ENCODE measurements around the gene ALG12.

Gene ALG12

DNA sequence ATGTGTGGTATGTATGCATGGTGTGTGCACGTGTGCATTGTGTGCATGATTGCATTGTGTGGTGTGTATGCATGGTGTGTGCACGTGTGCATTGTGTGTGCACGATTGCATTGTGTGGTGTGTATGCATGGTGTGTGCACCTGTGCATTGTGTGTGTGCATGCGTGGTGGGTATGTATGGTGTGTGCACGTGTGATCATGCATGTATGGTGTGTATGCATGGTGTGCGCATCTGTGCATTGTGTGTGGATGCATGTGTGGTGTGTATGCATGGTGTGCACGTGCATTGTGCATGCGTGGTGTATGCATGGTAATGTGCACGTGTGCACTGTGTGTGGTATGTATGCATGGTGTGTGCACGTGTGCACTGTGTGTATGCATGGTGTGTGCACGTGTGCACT, 16.8 kb downstream of the ALG12 start:
- H3K79me2 ChIP-seq (ENCODE audit: low read length), result no peaks in the 10 kb centered on the region
- no peaks in the 10 kb centered on the region for H4K20me1 ChIP-seq (ENCODE audit: insufficient read depth, low read length)
- H3K27me3 ChIP-seq (replicated peaks; ENCODE audit: insufficient read depth, low read length), result no peaks in the 10 kb centered on the region
- TF ChIP-seq EZH2phosphoT487 (IDR thresholded peaks at IDR 0.05; ENCODE audit: low read length) (no peak), EZH2 (optimal IDR thresholded peaks at IDR 0.05; ENCODE audit: low read depth, low read length) (no peak)
- TF ChIP-seq, protein P1, sequence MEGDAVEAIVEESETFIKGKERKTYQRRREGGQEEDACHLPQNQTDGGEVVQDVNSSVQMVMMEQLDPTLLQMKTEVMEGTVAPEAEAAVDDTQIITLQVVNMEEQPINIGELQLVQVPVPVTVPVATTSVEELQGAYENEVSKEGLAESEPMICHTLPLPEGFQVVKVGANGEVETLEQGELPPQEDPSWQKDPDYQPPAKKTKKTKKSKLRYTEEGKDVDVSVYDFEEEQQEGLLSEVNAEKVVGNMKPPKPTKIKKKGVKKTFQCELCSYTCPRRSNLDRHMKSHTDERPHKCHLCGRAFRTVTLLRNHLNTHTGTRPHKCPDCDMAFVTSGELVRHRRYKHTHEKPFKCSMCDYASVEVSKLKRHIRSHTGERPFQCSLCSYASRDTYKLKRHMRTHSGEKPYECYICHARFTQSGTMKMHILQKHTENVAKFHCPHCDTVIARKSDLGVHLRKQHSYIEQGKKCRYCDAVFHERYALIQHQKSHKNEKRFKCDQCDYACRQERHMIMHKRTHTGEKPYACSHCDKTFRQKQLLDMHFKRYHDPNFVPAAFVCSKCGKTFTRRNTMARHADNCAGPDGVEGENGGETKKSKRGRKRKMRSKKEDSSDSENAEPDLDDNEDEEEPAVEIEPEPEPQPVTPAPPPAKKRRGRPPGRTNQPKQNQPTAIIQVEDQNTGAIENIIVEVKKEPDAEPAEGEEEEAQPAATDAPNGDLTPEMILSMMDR (IDR thresholded peaks at IDR 0.05; ENCODE audit: low read length), result no peak
- H3K4me1 ChIP-seq (ENCODE audit: low read length), result no peaks in the 10 kb centered on the region
- H3K27ac ChIP-seq (ENCODE audit: low read length), result no peak overlapping the region
- no peaks in the 10 kb centered on the region for H3K9me3 ChIP-seq (replicated peaks; ENCODE audit: insufficient read depth, low read length)
- DNase-seq, result no peak
- no peak overlapping the region for H3K4me3 ChIP-seq (ENCODE audit: low read length)
- H3K36me3 ChIP-seq (replicated peaks; ENCODE audit: insufficient read depth, low read length), result no peaks in the 10 kb centered on the region
- no peak overlapping the region for H3K4me2 ChIP-seq (ENCODE audit: low read depth, low read length)
- H3K9me2 ChIP-seq (replicated peaks; ENCODE audit: insufficient read depth, low read length), result no peaks in the 10 kb centered on the region
- H3K9ac ChIP-seq (ENCODE audit: low read length), result no peak overlapping the region
- H2AFZ ChIP-seq (ENCODE audit: low read length), result no peak overlapping the region
- no peaks in the 10 kb centered on the region for H3F3A ChIP-seq (ENCODE audit: insufficient read depth, low read length)

DNA sequence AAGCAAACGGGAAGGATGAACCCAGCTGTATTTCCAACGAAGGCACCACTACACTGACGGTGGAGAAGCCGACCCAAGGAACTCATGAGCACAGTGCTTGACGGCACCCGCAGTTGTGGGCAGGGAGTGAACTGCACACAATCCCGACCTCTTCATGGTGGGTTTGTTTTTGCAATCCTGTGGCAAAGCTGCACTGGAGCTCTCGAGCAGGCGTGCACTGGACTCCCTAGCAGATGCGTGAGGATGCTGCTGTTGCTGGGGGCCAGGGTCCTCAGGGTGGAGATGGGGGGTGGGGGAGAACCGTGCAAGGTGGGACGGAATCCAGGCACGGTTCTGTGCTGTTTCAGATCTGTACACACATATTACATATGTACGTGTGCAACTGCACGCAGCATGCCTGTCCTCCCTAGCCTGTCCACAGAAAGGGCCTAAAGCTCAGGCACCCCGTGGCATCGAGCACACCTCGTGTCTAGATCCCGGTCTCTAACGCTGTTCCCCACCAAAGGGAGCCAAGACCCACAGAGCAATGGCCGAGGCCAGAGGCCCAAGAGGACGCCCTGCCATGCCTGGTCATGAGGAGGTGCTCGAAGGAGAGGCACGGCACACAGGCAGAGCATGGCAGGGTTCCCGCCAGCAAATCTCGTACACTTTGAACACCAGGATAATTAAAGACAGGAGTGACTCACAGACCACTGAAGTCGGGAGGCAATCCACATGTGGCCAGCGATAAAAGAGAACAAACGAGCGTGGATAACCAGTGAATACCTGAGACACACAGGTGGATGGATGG, 17.6 kb downstream of the ALG12 start:
- Histone ChIP-seq H3K9ac (ENCODE audit: low read length) (no peak overlapping the region), H3K4me2 (ENCODE audit: low read depth, low read length) (no peak overlapping the region), H4K20me1 (ENCODE audit: insufficient read depth, low read length) (no peaks in the 10 kb centered on the region), H3K27ac (ENCODE audit: low read length) (no peak overlapping the region), H3K79me2 (ENCODE audit: low read length) (no peaks in the 10 kb centered on the region), H3K9me2 (replicated peaks; ENCODE audit: insufficient read depth, low read length) (no peaks in the 10 kb centered on the region), H3F3A (ENCODE audit: insufficient read depth, low read length) (no peaks in the 10 kb centered on the region), H3K9me3 (replicated peaks; ENCODE audit: insufficient read depth, low read length) (no peaks in the 10 kb centered on the region), H3K36me3 (replicated peaks; ENCODE audit: insufficient read depth, low read length) (no peaks in the 10 kb centered on the region), H3K4me3 (ENCODE audit: low read length) (no peak overlapping the region), H3K27me3 (replicated peaks; ENCODE audit: insufficient read depth, low read length) (no peaks in the 10 kb centered on the region), H2AFZ (ENCODE audit: low read length) (no peak overlapping the region), H3K4me1 (ENCODE audit: low read length) (no peaks in the 10 kb centered on the region)
- no peak for DNase-seq
- TF ChIP-seq EZH2phosphoT487 (IDR thresholded peaks at IDR 0.05; ENCODE audit: low read length) (no peak), EZH2 (optimal IDR thresholded peaks at IDR 0.05; ENCODE audit: low read depth, low read length) (no peak)
- TF ChIP-seq, protein P1 (IDR thresholded peaks at IDR 0.05; ENCODE audit: low read length), result no peak

DNA sequence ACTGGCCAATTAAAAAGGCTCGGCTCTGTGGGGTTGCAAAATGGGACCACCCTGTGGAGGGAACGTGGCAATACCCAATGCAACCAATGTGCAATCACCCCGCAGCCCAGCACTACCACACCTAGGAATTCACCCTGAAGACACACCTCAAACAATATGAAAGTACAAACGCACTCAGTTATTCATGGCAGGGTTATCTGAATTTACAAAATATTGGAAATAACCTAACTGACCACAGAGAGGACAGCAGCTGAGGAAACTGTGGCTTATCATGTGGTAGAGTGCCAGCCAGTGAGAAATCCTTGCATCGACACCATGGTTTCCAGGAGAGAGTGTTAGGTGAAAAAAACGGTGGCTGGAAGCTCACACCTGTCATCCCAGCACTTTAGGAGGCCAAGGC, 18.7 kb downstream of the ALG12 start:
- TF ChIP-seq EZH2 (optimal IDR thresholded peaks at IDR 0.05; ENCODE audit: low read depth, low read length), result no peak
- TF ChIP-seq EZH2phosphoT487 (IDR thresholded peaks at IDR 0.05; ENCODE audit: low read length), result no peak
- TF ChIP-seq, protein P1 (IDR thresholded peaks at IDR 0.05; ENCODE audit: low read length), result no peak
- Histone ChIP-seq H3K9me2 (replicated peaks; ENCODE audit: insufficient read depth, low read length) (no peaks in the 10 kb centered on the region), H3K27ac (ENCODE audit: low read length) (no peak overlapping the region), H3K27me3 (replicated peaks; ENCODE audit: insufficient read depth, low read length) (no peaks in the 10 kb centered on the region), H3K4me3 (ENCODE audit: low read length) (no peak overlapping the region), H3K4me1 (ENCODE audit: low read length) (no peaks in the 10 kb centered on the region), H4K20me1 (ENCODE audit: insufficient read depth, low read length) (no peaks in the 10 kb centered on the region), H3K9me3 (replicated peaks; ENCODE audit: insufficient read depth, low read length) (no peaks in the 10 kb centered on the region), H3K9ac (ENCODE audit: low read length) (no peak overlapping the region), H3K79me2 (ENCODE audit: low read length) (no peaks in the 10 kb centered on the region), H3K4me2 (ENCODE audit: low read depth, low read length) (no peak overlapping the region), H3F3A (ENCODE audit: insufficient read depth, low read length) (no peaks in the 10 kb centered on the region), H2AFZ (ENCODE audit: low read length) (no peak overlapping the region), H3K36me3 (replicated peaks; ENCODE audit: insufficient read depth, low read length) (no peaks in the 10 kb centered on the region)
- DNase-seq, result no peak
